Heart left ventricle (tissue), 13 donors: Measurements from ENCODE around the gene SMDT1.

Source experiments
- POLR2A ChIP-seq, 2 donors: fragments of 450-650 bp; IDR thresholded peaks; one replicate each; pipeline ENCODE4 v1.6.1; 2017; ENCODE audit warnings: antibody characterized with exemption in 2 of 2, mild to moderate bottlenecking in 2 of 2, moderate library complexity in 2 of 2
- TF ChIP-seq, protein P1 (sequence below), 12 donors: fragments of 200-600 bp; sonication (generic) in 4 of 12; IDR thresholded peaks; one replicate each; pipeline versions ENCODE4 v1.5.0 to v1.8.0; 2018 to 2022; ENCODE audit warnings: antibody characterized with exemption in 12 of 12, mild to moderate bottlenecking in 5 of 12
- donor health status: ischemic (EF 13 %, LVEDD 7.1; RV severe dilation, severe dysfunction).
- donor health status: DM: no; HTN: yes; CAD: no.
- donor health status: DM: no; HTN: no; CAD: no.
- donor health status: ischemic (EF 25% LVEDD 6.9; RV normal size, moderate dysfunction).
- donor health status: ischemic (EF 25% LVEDD 5.7; RV mildly dilated, moderate dysfunction).
- donor health status: ischemic (EF 35%, LVEDD 5.7; RV mildly dilated, moderate dysfunction).
- donor health status: nonischemic (EF 11% LVEDD 7.7; RV severe dilation, severe dysfunction).
- donor health status: DM: yes; HTN: yes; CAD: no.
- donor health status: PGD.
- donor health status: ischemic (EF 29% LVEDD 5.4; RV normal size, mild dysfunction).
- donor health status: nonischemic (EF 23%, LVEDD 6.1; RV moderate dilation, normal function).

DNA sequence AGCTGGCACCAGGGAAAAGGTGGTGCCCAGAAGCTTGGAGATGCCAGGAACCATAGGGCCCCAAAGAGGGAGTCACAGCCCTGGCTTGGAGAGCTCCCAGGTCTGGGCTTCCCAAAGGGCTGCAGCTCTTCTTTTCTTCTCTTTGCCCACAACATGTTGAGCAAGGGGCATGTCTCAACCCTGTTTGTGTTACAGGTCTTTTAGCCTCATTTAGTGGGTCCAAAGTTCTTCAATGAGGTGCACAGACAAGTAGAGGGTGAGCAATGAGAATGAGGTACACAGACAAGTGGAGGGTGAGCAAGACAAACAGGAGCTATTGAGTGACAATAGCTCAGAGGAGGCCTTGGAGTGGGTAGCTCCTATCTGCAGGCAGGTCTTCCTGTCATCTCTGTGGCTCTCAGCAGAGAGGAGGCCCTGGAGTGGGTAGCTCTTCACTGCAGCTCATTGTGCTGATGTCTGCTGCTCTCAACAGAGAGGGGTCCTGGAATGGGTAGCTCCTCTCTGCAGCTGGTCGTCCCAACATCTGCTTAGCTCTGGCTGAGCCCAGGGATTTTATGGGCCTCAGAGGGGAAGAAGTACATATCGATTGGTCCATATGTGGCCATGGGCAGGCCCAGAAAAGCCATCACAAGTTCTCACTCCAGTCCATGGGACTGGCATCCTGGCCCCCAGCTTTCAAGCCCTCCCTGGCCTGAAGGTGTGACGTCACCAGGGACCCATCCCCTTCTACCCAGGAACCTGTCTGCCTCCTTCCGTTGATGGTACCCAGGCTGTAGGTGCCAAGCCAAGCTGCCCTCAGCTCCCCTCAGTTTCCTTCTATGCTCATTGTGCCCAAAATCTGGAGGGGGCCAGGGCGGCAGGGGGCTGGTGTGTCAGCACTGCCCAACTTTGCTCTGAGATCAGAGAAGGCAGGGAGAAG is 46.0 kb upstream of the SMDT1 start:
- TF ChIP-seq, protein P1, sequence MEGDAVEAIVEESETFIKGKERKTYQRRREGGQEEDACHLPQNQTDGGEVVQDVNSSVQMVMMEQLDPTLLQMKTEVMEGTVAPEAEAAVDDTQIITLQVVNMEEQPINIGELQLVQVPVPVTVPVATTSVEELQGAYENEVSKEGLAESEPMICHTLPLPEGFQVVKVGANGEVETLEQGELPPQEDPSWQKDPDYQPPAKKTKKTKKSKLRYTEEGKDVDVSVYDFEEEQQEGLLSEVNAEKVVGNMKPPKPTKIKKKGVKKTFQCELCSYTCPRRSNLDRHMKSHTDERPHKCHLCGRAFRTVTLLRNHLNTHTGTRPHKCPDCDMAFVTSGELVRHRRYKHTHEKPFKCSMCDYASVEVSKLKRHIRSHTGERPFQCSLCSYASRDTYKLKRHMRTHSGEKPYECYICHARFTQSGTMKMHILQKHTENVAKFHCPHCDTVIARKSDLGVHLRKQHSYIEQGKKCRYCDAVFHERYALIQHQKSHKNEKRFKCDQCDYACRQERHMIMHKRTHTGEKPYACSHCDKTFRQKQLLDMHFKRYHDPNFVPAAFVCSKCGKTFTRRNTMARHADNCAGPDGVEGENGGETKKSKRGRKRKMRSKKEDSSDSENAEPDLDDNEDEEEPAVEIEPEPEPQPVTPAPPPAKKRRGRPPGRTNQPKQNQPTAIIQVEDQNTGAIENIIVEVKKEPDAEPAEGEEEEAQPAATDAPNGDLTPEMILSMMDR (IDR thresholded peaks at IDR 0.05) = no peak
- no peak for TF ChIP-seq POLR2A (IDR thresholded peaks at IDR 0.05)
